Right ventricle myocardium inferior (tissue), 1 donor: ENCODE measurements around the gene DOCK2. TPM values are rescaled to one million over a fixed set of nuclear protein-coding genes. Genes with fewer than 3 reads are reported as not detected.
"Not testable (repeated sequence)": the region's sequence is repeated elsewhere in the genome, so short reads cannot be mapped to it uniquely, and the experiment has no call there.

Experiments used
- ATAC-seq: fragments of 200-7000 bp; cut with Tn5 transposase; one replicate; pipeline ENCODE4 v1.9.1; 2020; ENCODE audit warnings: mild to moderate bottlenecking, moderate library complexity
- DNase-seq: peaks from one replicate; pipeline ENCODE4 v3.0.0; 2021; ENCODE audit errors: missing footprints
- intact Hi-C: fragments of 100-400 bp; cut with DNase I; formaldehyde crosslinking; loops from one replicate; pipeline ENCODE4 v1.11.0; 2022
- total RNA-seq: library from RNA; stranded (reverse); fragmentation: NEBNext Ultra II Directional; extraction: Animal tissue kit (Norgen Biotek cat#: 25700); gene quantifications from one replicate; pipeline ENCODE4 v1.2.1, GENCODE V29; 2021
- donor health status: DM: no; HTN: yes; CAD: no; lungs with severe emphysema.

DOCK2 gene
- total RNA-seq, 1 donor from 2014 or later: 7.9 TPM

GRCh38 chr5:169742771-169743296, 105.8 kb downstream of the DOCK2 start:
- DNase-seq (no peak), ATAC-seq (peak; percentile 77)
- intact Hi-C loops: no loop called here

- intact Hi-C loops: no loop called here
- no peak for DNase-seq
- ATAC-seq: no peak
These were observed 107.3 kb downstream of the DOCK2 start for GRCh38 chr5:169744336-169744735.

DNA sequence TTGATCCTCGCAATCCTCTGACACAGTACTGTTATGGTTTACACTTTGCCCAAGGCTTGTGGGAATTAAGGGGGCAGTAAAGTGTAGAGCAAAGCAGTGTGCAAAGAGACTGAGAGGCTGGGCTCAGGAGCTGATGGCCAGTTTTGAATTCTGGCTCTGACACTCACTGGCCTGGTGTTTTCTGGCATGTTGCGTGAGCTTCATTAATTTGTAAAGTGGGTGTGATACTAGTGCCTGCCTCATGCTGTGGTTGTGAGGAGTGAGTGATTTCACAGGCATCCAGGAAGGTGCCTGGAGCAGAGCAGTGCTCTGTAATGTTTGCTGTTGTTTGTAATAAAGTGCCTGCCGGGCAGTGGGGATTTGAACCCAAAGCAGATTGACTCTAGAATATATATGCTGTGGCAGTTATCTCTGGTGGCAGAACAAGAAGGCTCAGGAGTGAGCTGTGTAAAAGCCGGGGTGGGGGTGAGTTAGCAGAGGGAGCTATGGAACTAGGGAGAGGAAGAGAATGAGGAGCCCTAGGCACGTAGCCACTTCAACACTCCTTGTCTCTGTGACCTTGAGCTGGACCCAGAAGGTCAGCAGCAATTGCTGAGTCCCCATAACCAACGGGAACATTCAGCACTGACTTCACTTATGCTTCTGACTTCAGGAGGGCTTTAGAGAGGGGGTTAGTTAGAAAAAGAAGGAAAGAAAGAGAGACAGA, 108.5 kb downstream of the DOCK2 start:
- intact Hi-C loops: no loop called here
- no peak for DNase-seq
- ATAC-seq: no peak

DNA sequence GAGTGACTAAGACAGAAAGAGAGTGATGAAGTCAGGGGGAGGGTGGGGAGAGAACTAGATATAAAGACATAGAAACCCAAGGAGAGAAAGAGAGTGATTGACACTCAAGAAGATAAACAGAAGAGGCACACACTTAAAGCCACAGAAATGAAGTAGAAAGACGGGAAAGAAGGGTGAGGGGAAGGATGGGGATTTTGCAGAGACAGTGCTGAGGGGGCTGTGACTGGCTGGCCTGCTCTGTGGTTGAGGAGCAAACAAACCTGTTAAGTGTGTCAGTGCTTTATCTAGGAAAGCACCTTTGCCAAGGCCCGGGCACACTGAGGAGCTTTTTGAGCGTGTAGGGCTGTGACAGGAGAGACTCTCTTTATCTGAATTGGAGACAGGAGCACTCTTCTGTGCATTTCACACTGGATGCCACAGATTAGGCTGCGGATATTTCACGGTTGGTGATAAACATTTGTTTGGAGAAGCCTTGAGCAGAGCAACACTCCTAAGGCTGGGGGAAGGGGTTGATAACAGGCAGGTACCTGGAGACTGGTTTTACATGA, 109.1 kb downstream of the DOCK2 start:
- ATAC-seq (no peak), DNase-seq (no peak)
- intact Hi-C loops: no loop called here

DNA sequence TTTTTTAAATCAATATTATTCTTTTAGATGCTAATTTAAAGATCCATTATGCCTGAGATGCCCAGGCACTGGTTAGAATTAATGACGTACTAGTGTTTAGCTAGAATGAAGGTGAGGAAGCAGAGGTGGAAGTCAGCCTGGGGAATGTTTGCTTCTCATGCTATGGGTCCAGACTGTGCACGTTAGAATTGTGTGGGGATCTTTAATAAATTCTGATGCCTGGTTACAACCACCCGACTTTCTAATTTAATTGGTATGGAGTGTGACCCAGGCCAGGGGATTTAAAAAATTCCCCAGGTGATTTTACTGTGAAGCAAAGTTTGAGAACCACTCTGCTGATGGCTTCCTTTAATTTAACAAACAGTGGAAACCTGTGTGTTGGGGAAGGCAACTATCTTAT, 111.1 kb downstream of the DOCK2 start:
- no peak for ATAC-seq
- DNase-seq: no peak

DNA sequence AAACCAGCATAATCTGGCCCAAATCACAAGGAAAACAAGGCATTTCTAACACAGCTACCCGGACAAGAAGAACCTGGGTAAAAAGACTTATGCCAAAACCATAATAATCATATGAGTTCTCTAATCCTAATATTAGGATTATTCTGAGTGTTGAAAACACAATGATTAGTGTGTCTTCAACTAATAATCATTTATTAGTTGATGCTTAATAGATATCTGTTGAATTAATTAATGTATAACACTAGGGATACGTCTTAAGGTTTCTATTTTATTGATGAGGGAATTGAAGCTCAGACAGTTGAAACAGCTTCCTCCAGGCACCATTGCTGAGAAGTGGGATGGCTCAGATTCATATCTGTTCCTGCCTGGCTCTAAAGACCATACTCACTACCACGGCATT, 112.2 kb downstream of the DOCK2 start:
- intact Hi-C loops: no loop called here
- ATAC-seq: no peak
- no peak for DNase-seq

More for the DNA sequence above, 111.1 kb downstream of the DOCK2 start:
- intact Hi-C loops: no loop called here

- intact Hi-C loops: no loop called here
- ATAC-seq: no peak
- no peak for DNase-seq
These were observed 114.4 kb downstream of the DOCK2 start for GRCh38 chr5:169751490-169751889.

- DNase-seq, ATAC-seq, intact Hi-C loops: not testable (repeated sequence)
These were observed 115.5 kb downstream of the DOCK2 start for GRCh38 chr5:169752566-169752965.

DNA sequence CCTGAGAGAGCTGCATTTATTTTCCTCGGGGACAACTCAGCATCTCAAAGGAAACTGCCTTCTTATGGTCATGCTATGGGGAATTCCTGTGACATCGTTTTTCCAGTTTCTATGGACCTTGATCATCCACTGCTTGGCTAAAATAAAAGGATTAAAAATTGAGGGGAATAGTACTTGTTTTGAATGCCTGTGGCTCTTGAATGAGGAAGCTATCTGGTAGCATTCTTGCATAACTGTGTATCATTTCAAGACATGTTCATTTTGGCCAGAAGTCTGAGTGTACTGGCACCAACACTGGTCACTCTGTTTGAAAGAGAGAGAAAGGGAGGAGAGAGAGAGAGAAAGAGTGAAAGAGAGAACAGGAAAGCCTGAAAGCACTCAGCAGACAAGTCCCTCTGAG, 116.7 kb downstream of the DOCK2 start:
- DNase-seq: no peak
- intact Hi-C loops: no loop called here
- peak; percentile 80 for ATAC-seq

- no peak for DNase-seq
- no peak for ATAC-seq
- intact Hi-C loops: no loop called here
These were observed 117.7 kb downstream of the DOCK2 start for GRCh38 chr5:169754737-169755136.

GRCh38 chr5:169756071-169756765, 119.1 kb downstream of the DOCK2 start:
- DNase-seq (no peak), ATAC-seq (no peak)
- intact Hi-C loops: no loop called here

DNA sequence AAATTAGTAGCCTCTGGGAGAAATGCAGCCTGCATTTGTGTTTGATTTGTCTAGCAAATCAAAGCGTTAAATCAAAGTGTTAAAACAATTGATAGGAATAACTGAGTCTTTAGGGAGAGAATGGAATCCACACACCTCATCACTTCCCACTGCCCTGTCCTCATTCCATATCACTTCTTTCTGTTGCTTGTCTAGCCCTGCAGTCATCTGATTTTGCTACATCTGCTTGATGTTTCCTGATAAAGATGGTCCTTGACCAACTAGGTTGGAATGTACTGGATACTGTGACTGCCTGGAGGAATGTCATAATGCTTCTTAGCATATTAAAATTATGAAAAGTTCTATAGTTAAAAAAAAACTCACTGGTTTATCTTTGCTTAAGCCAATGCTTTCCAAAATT, 119.9 kb downstream of the DOCK2 start:
- DNase-seq (no peak), ATAC-seq (no peak)
- intact Hi-C loops: no loop called here

DNA sequence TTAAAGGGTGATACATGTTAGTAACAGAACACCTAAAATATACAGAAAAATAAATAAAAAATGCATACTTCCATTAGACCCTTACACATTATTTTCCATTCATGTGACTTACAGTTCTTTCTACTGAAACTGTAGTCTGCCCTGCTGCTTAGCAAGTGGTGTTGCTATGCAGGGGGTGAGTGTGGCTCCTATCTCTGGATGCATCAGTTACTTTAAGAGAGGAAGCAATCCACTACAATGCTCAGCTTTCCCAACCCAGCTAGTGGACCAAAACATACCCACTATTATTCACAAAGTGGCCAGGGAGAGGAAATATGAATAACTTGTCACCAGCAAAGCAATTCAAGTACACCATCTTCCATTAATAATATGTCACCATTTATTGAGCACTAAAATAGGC, 121.8 kb downstream of the DOCK2 start:
- intact Hi-C loops: no loop called here
- no peak for DNase-seq
- ATAC-seq: no peak

- ATAC-seq (no peak), DNase-seq (no peak)
- intact Hi-C loops: no loop called here
These were observed 123.2 kb downstream of the DOCK2 start for GRCh38 chr5:169760229-169760628.

DNA sequence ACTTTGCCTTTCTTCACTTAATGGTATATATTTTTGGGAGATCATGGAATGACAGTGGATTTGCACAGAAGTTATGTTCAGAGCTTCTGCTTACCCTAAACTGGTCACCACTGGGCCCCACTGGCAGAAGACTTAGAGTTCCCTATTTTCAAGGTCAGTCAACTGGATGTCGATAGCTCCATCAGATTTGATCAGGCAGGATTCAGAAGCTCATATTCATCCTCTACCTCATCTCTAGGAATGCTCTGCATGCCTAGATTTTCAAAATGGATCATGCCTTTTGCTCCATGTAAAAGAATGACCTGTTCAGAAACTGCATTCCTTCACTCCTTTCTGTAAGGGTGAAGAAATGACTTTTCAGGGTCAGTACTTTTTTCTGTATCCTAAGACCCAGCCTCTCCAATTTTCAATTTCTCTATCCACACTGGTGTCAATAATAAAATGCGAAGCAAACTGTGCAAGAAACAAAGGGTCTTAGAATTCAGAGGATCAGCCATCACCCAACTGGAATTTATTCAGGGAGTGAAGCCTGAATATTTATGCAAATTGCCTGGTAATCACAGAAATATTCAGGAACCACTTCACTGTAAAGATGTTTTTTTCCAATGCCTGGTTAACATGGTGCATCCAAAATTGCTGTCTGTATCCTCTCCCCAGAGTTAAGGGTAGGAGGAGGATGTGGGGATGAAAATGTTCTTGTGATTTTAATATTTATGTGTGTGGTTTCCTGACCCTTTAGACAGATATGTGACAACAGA, 125.4 kb downstream of the DOCK2 start:
- intact Hi-C loops: no loop called here

DNA sequence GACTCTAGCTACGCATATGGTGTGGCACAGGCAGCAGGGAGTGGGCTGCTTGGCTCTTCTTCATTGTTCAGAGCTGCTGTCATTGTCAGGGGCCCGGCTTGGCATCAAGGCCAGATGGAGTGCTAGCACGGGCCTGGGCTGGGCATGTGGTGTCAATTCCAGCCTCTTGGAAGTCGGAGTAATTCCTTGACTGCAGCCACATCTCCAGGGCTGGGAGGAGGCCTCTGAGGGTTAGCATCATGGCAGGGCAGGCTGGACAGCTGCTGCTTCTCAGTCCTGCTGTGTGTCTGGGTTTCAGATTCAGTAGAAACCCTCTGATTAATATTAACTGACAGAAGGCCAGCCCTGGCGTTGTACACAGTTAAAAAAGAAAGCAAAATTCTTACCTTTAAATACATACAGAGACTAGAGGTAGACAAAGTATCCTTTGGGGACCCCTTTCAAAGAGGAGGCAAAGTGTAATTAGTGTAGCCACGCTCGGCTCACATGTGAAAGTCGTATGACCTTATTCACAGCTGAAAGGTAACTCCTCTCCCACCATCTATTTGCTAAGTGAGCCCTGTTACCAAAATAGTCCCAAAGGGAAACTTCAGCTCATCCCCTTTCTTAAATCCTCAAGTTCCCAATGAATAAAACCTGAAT, 126.4 kb downstream of the DOCK2 start:
- intact Hi-C loops: no loop called here
- DNase-seq (peak; percentile 69), ATAC-seq (peak; percentile 60)

More for the DNA sequence above, 125.4 kb downstream of the DOCK2 start:
- ATAC-seq (no peak), DNase-seq (no peak)

- DNase-seq: no peak
These were observed 126.9 kb downstream of the DOCK2 start for GRCh38 chr5:169764018-169764378.

DNA sequence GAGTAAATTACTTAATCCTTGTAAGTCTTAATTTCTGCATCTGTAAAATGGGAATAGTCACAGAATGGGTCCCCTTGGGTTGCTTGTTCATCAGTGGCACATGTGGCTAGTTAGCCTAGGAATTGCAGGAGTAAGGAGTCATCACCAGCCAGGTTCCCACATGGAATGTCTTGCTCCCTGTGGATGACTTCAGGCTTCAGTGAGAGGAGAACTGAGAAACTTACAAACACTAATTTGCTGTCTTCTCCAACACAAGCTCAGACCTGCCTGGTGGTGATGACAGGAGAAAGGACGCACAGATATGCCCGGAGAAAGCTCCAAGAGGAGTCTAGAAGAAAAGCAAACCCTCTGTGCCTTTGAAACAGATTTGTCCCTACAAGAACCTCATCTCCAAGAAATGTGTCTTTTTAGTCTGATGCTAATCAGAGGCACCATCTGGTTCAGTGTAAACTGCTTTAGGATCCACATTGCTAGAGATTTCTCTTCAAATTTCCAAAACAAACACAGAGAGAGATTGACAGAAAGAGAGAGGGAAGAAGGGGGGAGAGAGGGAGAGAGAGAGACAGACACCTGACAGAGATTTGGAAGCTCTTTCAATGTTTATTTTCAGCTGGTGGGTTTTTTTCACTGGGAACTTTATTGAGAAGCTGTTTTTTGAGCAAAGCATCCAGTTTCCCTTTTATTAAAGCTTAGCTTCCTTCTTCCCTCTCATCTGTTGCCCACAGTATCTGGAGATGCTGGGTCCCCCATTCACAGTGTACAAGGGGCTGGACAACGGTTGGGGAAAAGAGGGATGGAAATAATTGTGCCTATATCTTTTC, 128.3 kb downstream of the DOCK2 start:
- intact Hi-C loops: no loop called here
- ATAC-seq: no peak
- no peak for DNase-seq

More at GRCh38 chr5:169764018-169764378, 126.9 kb downstream of the DOCK2 start:
- intact Hi-C loops: no loop called here
- ATAC-seq: peak; percentile 23
